ENCODE measurements around the gene PTCH2. TPM values are rescaled to one million over a fixed set of nuclear protein-coding genes. Genes with fewer than 3 reads are reported as not detected.
"Not testable (repeated sequence)": the region's sequence is repeated elsewhere in the genome, so short reads cannot be mapped to it uniquely, and the experiment has no call there.

The PTCH2 gene
- polyA plus RNA-seq, 4 donors, result 4.2 to 11.6 (median 6.2) TPM

- DNase-seq (ENCODE audit: low read depth in 4 of 4, low spot score in 3 of 4), result no peak
Observed at GRCh38 chr1:44821240-44821715, 21.8 kb downstream of the PTCH2 start.

- no peak for DNase-seq (ENCODE audit: low read depth in 4 of 4, low spot score in 3 of 4)
Observed at GRCh38 chr1:44820328-44821239, 22.5 kb downstream of the PTCH2 start.

GRCh38 chr1:44819608-44820327 lies 23.3 kb downstream of the PTCH2 start:
- peak in 2 of 4 donors; percentile 75 to 80 for DNase-seq (ENCODE audit: low read depth in 4 of 4, low spot score in 3 of 4)

GRCh38 chr1:44819196-44819607 lies 23.9 kb downstream of the PTCH2 start:
- no peak for DNase-seq (ENCODE audit: low read depth in 4 of 4, low spot score in 3 of 4)

GRCh38 chr1:44817771-44818495 lies 25.1 kb downstream of the PTCH2 start:
- DNase-seq (ENCODE audit: low read depth in 4 of 4, low spot score in 3 of 4), result no peak

- DNase-seq (ENCODE audit: low read depth in 4 of 4, low spot score in 3 of 4), result no peak
Observed at GRCh38 chr1:44817307-44817706, 25.7 kb downstream of the PTCH2 start.

- not testable (repeated sequence) for DNase-seq (ENCODE audit: low read depth in 4 of 4, low spot score in 3 of 4)
Observed at GRCh38 chr1:44815926-44816325, 27.1 kb downstream of the PTCH2 start.

GRCh38 chr1:44812822-44813543 lies 30.1 kb downstream of the PTCH2 start:
- DNase-seq (ENCODE audit: low read depth in 4 of 4, low spot score in 3 of 4), result no peak

GRCh38 chr1:44811234-44811633 lies 31.8 kb downstream of the PTCH2 start:
- DNase-seq (ENCODE audit: low read depth in 4 of 4, low spot score in 3 of 4), result no peak

GRCh38 chr1:44810762-44811105 lies 32.3 kb downstream of the PTCH2 start:
- not testable (repeated sequence) for DNase-seq (ENCODE audit: low read depth in 4 of 4, low spot score in 3 of 4)

GRCh38 chr1:44810101-44810761 lies 32.8 kb downstream of the PTCH2 start:
- no peak for DNase-seq (ENCODE audit: low read depth in 4 of 4, low spot score in 3 of 4)

- no peak for DNase-seq (ENCODE audit: low read depth in 4 of 4, low spot score in 3 of 4)
Observed at GRCh38 chr1:44808938-44809917, 33.8 kb downstream of the PTCH2 start.

- DNase-seq (ENCODE audit: low read depth in 4 of 4, low spot score in 3 of 4), result peak in 3 of 4 donors; percentile 78
Observed at GRCh38 chr1:44808063-44808937, 34.8 kb downstream of the PTCH2 start, which contains the start of gene BTBD19. BTBD19 (plus strand) TSS chr1:44808523; CDS start chr1:44808821, 298 bp downstream.

GRCh38 chr1:44807364-44808062 lies 35.5 kb downstream of the PTCH2 start:
- peak in 3 of 4 donors; percentile 84 to 90 (median 85) for DNase-seq (ENCODE audit: low read depth in 4 of 4, low spot score in 3 of 4)

- DNase-seq (ENCODE audit: low read depth in 4 of 4, low spot score in 3 of 4), result no peak
Observed at GRCh38 chr1:44806704-44807363, 36.2 kb downstream of the PTCH2 start, which contains the start of gene DYNLT4. DYNLT4 (minus strand) TSS chr1:44807351; CDS start chr1:44806668, 683 bp downstream.

- DNase-seq (ENCODE audit: low read depth in 4 of 4, low spot score in 3 of 4), result no peak
Observed at GRCh38 chr1:44806025-44806703, 36.9 kb downstream of the PTCH2 start.

All from left renal pelvis (tissue), 4 donors.